HepG2 (cell line): ENCODE results near the gene IRF2BPL.

Source experiments
- ARID2 ChIP-seq: sonication (generic); formaldehyde crosslinking; IDR thresholded peaks from 2 replicates; pipeline ENCODE4 v1.8.1; 2022; ENCODE audit warnings: mild to moderate bottlenecking, missing genetic modification reagents, borderline replicate concordance
- EZH2 ChIP-seq: conservative IDR thresholded peaks from 2 replicates; pipeline ENCODE4 v1.6.1; 2012; ENCODE audit warnings: mild to moderate bottlenecking, low read depth, low read length, moderate library complexity
- HCFC1 ChIP-seq: fragments of 150-350 bp; IDR thresholded peaks from 2 replicates; pipeline ENCODE4 v1.6.1; 2014; ENCODE audit warnings: low read depth, low read length
- HDAC2 ChIP-seq: sonication (generic); formaldehyde crosslinking; IDR thresholded peaks from 2 replicates; pipeline ENCODE4 v1.4.0; 2020; ENCODE audit warnings: missing genetic modification reagents
- JUND ChIP-seq: sonication (generic); formaldehyde crosslinking; IDR thresholded peaks from 2 replicates; pipeline ENCODE4 v1.8.0; 2022; ENCODE audit warnings: mild to moderate bottlenecking, missing genetic modification reagents
- TP53 ChIP-seq: sonication (generic); formaldehyde crosslinking; conservative IDR thresholded peaks from 2 replicates; pipeline ENCODE4 v1.4.0; 2020; ENCODE audit warnings: missing genetic modification reagents
- TF ChIP-seq, protein P1 (sequence below): sonication (generic); formaldehyde crosslinking; IDR thresholded peaks from 2 replicates; pipeline ENCODE4 v1.5.0; 2020; ENCODE audit warnings: mild to moderate bottlenecking, missing genetic modification reagents, moderate library complexity
- TF ChIP-seq, protein P2 (sequence below): IDR thresholded peaks from 2 replicates; pipeline ENCODE4 v1.6.1; 2016; ENCODE audit warnings: missing genetic modification reagents, missing compliant biosample characterization
- TF ChIP-seq, protein P3 (sequence below): fragments of 450-650 bp; IDR thresholded peaks from 2 replicates; pipeline ENCODE4 v1.6.1; 2016

DNA sequence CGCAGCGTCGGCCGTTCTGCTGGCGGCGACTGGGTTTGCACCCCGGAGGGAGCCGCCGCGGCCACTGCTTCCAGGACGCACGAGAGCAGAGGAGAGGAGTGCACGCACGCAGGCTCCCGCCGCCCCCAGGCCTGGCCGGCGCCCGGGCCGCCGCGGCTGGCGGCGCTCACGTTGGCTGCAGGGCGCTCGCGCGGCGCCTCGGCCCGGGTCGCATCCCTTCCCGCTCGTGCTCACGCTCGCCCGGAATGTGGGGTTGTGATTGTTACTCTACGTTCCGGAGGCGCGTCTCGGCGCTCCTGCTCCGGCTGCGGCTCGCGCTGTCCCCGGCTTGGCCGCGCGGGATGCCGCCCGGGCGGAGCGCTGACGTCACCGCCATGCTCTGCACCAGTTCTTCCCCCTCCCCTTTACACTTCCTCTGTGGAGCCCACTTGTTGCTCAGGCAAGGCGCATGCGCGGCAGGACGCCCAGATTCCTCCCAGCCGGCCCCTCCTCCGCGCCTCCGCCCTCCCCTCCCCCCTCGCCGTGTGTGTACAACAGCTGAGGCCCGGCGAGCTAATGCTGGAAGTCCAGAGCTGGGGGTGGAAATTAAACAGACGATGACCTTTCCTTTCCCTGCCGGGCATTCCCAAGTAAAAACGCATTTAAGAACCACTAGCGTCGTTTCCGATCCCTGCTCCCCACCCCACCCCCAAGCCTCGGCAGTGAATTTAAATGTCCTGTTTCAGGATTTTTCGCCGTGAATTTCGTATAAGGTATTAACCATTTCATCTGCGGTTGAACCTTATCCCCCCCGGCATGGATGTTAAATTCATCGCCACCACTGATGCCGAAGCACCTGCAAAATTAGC is at the start of gene IRF2BPL:
- TF ChIP-seq TP53 (no peak), EZH2 (no peak), ARID2 (CRISPR knock-in tag) (no peak), JUND (CRISPR knock-in tag) (peak; percentile 69), HCFC1 (no peak), HDAC2 (CRISPR knock-in tag) (0 out of 2 replicates have a peak, but pooled peaks have one; percentile 57)
- TF ChIP-seq, protein P1, sequence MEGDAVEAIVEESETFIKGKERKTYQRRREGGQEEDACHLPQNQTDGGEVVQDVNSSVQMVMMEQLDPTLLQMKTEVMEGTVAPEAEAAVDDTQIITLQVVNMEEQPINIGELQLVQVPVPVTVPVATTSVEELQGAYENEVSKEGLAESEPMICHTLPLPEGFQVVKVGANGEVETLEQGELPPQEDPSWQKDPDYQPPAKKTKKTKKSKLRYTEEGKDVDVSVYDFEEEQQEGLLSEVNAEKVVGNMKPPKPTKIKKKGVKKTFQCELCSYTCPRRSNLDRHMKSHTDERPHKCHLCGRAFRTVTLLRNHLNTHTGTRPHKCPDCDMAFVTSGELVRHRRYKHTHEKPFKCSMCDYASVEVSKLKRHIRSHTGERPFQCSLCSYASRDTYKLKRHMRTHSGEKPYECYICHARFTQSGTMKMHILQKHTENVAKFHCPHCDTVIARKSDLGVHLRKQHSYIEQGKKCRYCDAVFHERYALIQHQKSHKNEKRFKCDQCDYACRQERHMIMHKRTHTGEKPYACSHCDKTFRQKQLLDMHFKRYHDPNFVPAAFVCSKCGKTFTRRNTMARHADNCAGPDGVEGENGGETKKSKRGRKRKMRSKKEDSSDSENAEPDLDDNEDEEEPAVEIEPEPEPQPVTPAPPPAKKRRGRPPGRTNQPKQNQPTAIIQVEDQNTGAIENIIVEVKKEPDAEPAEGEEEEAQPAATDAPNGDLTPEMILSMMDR (CRISPR knock-in tag), result no peak; the same call in 1 of the 2 replicates
- TF ChIP-seq, protein P2, sequence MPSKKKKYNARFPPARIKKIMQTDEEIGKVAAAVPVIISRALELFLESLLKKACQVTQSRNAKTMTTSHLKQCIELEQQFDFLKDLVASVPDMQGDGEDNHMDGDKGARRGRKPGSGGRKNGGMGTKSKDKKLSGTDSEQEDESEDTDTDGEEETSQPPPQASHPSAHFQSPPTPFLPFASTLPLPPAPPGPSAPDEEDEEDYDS (CRISPR knock-in tag), result peak; percentile 62
- TF ChIP-seq, protein P3, sequence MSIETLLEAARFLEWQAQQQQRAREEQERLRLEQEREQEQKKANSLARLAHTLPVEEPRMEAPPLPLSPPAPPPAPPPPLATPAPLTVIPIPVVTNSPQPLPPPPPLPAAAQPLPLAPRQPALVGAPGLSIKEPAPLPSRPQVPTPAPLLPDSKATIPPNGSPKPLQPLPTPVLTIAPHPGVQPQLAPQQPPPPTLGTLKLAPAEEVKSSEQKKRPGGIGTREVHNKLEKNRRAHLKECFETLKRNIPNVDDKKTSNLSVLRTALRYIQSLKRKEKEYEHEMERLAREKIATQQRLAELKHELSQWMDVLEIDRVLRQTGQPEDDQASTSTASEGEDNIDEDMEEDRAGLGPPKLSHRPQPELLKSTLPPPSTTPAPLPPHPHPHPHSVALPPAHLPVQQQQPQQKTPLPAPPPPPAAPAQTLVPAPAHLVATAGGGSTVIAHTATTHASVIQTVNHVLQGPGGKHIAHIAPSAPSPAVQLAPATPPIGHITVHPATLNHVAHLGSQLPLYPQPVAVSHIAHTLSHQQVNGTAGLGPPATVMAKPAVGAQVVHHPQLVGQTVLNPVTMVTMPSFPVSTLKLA, result peak; percentile 55
